MM.1S (cell line): ENCODE results near the gene SPG21.

ENCODE experiments used
- EZH2 ChIP-seq: fragments of 300-600 bp; sonication (generic); optimal IDR thresholded peaks from 2 replicates; pipeline ENCODE3; 2017; ENCODE audit warnings: low read depth, mild to moderate bottlenecking, antibody characterized with exemption, low read length, mixed read lengths
- TF ChIP-seq, protein P1 (sequence below): fragments of 300-600 bp; sonication (generic); IDR thresholded peaks from 2 replicates; pipeline ENCODE4 v1.5.1; 2016; ENCODE audit warnings: antibody characterized with exemption, low read length, mixed read lengths

DNA sequence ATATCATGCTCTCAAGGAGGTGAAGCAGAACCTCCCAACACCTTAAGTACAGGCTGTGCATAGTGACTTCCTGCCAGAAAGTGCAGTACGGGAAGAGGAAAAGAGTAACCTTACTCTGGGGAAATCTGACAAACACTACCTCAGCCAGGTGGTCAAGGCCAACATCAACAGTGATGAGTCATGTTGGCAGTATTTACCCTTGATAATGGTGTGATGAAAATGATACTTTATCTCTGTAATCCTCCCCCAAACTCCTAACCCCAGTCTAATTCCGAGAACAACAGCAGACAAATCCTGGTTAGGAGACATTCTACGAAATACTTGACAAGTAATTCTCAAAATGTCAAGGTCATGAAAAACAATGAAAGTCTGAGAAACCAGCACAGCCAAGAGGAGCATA is 51.5 kb downstream of the SPG21 start:
- TF ChIP-seq, protein P1, sequence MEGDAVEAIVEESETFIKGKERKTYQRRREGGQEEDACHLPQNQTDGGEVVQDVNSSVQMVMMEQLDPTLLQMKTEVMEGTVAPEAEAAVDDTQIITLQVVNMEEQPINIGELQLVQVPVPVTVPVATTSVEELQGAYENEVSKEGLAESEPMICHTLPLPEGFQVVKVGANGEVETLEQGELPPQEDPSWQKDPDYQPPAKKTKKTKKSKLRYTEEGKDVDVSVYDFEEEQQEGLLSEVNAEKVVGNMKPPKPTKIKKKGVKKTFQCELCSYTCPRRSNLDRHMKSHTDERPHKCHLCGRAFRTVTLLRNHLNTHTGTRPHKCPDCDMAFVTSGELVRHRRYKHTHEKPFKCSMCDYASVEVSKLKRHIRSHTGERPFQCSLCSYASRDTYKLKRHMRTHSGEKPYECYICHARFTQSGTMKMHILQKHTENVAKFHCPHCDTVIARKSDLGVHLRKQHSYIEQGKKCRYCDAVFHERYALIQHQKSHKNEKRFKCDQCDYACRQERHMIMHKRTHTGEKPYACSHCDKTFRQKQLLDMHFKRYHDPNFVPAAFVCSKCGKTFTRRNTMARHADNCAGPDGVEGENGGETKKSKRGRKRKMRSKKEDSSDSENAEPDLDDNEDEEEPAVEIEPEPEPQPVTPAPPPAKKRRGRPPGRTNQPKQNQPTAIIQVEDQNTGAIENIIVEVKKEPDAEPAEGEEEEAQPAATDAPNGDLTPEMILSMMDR, result no peak
- no peak for TF ChIP-seq EZH2
